Measurements from ENCODE around the gene CDC42EP2. TPM values are rescaled to one million over a fixed set of nuclear protein-coding genes. Genes with fewer than 3 reads are reported as not detected.

CDC42EP2 gene
- polyA plus RNA-seq, 1 experiment: 23.2 TPM

GRCh38 chr11:65321828-65322485, 7.3 kb downstream of the CDC42EP2 start:
- no peak for DNase-seq (ENCODE audit: low read depth)
- no peak overlapping the region for H3K4me3 ChIP-seq (ENCODE audit: low read depth, low read length)
- CTCF ChIA-PET: interaction anchor here (0.6 to 4.4 kb wide), 9 partner anchors 8 to 308 kb away, joined by 3 to 17 read pairs (median 4); partner anchors contain the start of gene ARL2
- no peaks in the 10 kb centered on the region for H3K27me3 ChIP-seq (ENCODE audit: control insufficient read depth, insufficient read depth, low read length)
- TF ChIP-seq CTCF (IDR thresholded peaks at IDR 0.05; ENCODE audit: insufficient read depth, low read depth, low read length): no peak
- H3K36me3 ChIP-seq (ENCODE audit: control insufficient read depth, insufficient read depth, low read length): peaks cover 19% of the 10 kb centered on the region
- POLR2A ChIA-PET: interaction anchor here (0.6 kb wide), 2 partner anchors 11 to 32 kb away, joined by 3 read pairs; no protein-coding TSS in a partner anchor

GRCh38 chr11:65323813-65324212, 9.1 kb downstream of the CDC42EP2 start:
- H3K4me3 ChIP-seq (ENCODE audit: low read depth, low read length): no peak overlapping the region
- no peak for TF ChIP-seq CTCF (IDR thresholded peaks at IDR 0.05; ENCODE audit: insufficient read depth, low read depth, low read length)
- H3K36me3 ChIP-seq (ENCODE audit: control insufficient read depth, insufficient read depth, low read length): peaks cover 19% of the 10 kb centered on the region
- no peaks in the 10 kb centered on the region for H3K27me3 ChIP-seq (ENCODE audit: control insufficient read depth, insufficient read depth, low read length)
- ChIA-PET CTCF (interaction anchor here (0.9 to 4.4 kb wide), 5 partner anchors 9 to 212 kb away, joined by 3 to 17 read pairs (median 5); partner anchors contain the start of genes CDC42EP2 and TM7SF2), POLR2A (no interaction called here)
- no peak for DNase-seq (ENCODE audit: low read depth)

- CTCF ChIA-PET: interaction anchor here (0.7 to 4.4 kb wide), 4 partner anchors 9 to 191 kb away, joined by 3 to 17 read pairs (median 9); partner anchors contain the start of genes CDC42EP2 and SYVN1
- no peak for TF ChIP-seq CTCF (IDR thresholded peaks at IDR 0.05; ENCODE audit: insufficient read depth, low read depth, low read length)
- Histone ChIP-seq H3K36me3 (ENCODE audit: control insufficient read depth, insufficient read depth, low read length) (peaks cover 18% of the 10 kb centered on the region), H3K4me3 (ENCODE audit: low read depth, low read length) (no peak overlapping the region), H3K27me3 (ENCODE audit: control insufficient read depth, insufficient read depth, low read length) (no peaks in the 10 kb centered on the region)
- no peak for DNase-seq (ENCODE audit: low read depth)
- POLR2A ChIA-PET: no interaction called here
Measured at GRCh38 chr11:65325435-65325834, 10.8 kb downstream of the CDC42EP2 start.

GRCh38 chr11:65327021-65327420, 12.4 kb downstream of the CDC42EP2 start:
- Histone ChIP-seq H3K27me3 (ENCODE audit: control insufficient read depth, insufficient read depth, low read length) (no peaks in the 10 kb centered on the region), H3K36me3 (ENCODE audit: control insufficient read depth, insufficient read depth, low read length) (peaks cover 2% of the 10 kb centered on the region), H3K4me3 (ENCODE audit: low read depth, low read length) (no peak overlapping the region)
- TF ChIP-seq CTCF (IDR thresholded peaks at IDR 0.05; ENCODE audit: insufficient read depth, low read depth, low read length): no peak
- POLR2A ChIA-PET: no interaction called here
- no peak for DNase-seq (ENCODE audit: low read depth)
- CTCF ChIA-PET: interaction anchor here (1.3 to 9.6 kb wide), 2 partner anchors 11 to 52 kb away, joined by 4 to 145 read pairs; partner anchors contain the start of gene CDC42EP2

- H3K27me3 ChIP-seq (ENCODE audit: control insufficient read depth, insufficient read depth, low read length): no peaks in the 10 kb centered on the region
- H3K4me3 ChIP-seq (ENCODE audit: low read depth, low read length): no peak overlapping the region
- no peaks in the 10 kb centered on the region for H3K36me3 ChIP-seq (ENCODE audit: control insufficient read depth, insufficient read depth, low read length)
- CTCF ChIA-PET: interaction anchor here (0.6 to 9.6 kb wide), 23 partner anchors 9 to 473 kb away, joined by 3 to 150 read pairs (median 4); partner anchors contain the start of genes CDC42EP2 and POLA2
- no peak for TF ChIP-seq CTCF (IDR thresholded peaks at IDR 0.05; ENCODE audit: insufficient read depth, low read depth, low read length)
- no peak for DNase-seq (ENCODE audit: low read depth)
- POLR2A ChIA-PET: interaction anchor here (0.6 to 1.0 kb wide), 5 partner anchors 14 to 173 kb away, joined by 3 to 34 read pairs (median 3); no protein-coding TSS in a partner anchor
Measured at GRCh38 chr11:65329478-65329877, 14.8 kb downstream of the CDC42EP2 start.

Data from BJ (cell line).